Measurements from ENCODE around the gene ITGAL.
"Not testable (repeated sequence)": the region's sequence is repeated elsewhere in the genome, so short reads cannot be mapped to it uniquely, and the experiment has no call there.

ITGAL gene

GRCh38 chr16:30532285-30533145, 60.0 kb downstream of the ITGAL start:
- no peak for DNase-seq (ENCODE audit: low spot score)
- TF ChIP-seq CTCF (IDR thresholded peaks at IDR 0.05; ENCODE audit: borderline replicate concordance, control extremely low read depth, extremely low read depth, insufficient read depth, missing control alignments): no peak

GRCh38 chr16:30533146-30533522, 60.6 kb downstream of the ITGAL start:
- TF ChIP-seq CTCF (IDR thresholded peaks at IDR 0.05; ENCODE audit: borderline replicate concordance, control extremely low read depth, extremely low read depth, insufficient read depth, missing control alignments): no peak
- in situ Hi-C loops (cut with MboI; ENCODE audit: low sequenced_read_pairs, unreplicated experiment): no loop called here
- DNase-seq (ENCODE audit: low spot score): no peak

More at GRCh38 chr16:30532285-30533145, 60.0 kb downstream of the ITGAL start:
- in situ Hi-C loops (cut with MboI; ENCODE audit: low sequenced_read_pairs, unreplicated experiment): no loop called here

- no peak for DNase-seq (ENCODE audit: low spot score)
- no peak for TF ChIP-seq CTCF (IDR thresholded peaks at IDR 0.05; ENCODE audit: borderline replicate concordance, control extremely low read depth, extremely low read depth, insufficient read depth, missing control alignments)
- in situ Hi-C loops (cut with MboI; ENCODE audit: low sequenced_read_pairs, unreplicated experiment): no loop called here
These were observed 61.3 kb downstream of the ITGAL start for GRCh38 chr16:30533748-30534367.

GRCh38 chr16:30534368-30535105, 62.0 kb downstream of the ITGAL start, which contains the start of gene ZNF747:
TSS of gene ZNF747 (minus strand) at chr16:30534858. CDS start at chr16:30534679, 179 bp downstream.
- DNase-seq (ENCODE audit: low spot score): peak; percentile 93
- TF ChIP-seq CTCF (IDR thresholded peaks at IDR 0.05; ENCODE audit: borderline replicate concordance, control extremely low read depth, extremely low read depth, insufficient read depth, missing control alignments): no peak
- in situ Hi-C loops (cut with MboI; ENCODE audit: low sequenced_read_pairs, unreplicated experiment): no loop called here

- no peak for TF ChIP-seq CTCF (IDR thresholded peaks at IDR 0.05; ENCODE audit: borderline replicate concordance, control extremely low read depth, extremely low read depth, insufficient read depth, missing control alignments)
- in situ Hi-C loops (cut with MboI; ENCODE audit: low sequenced_read_pairs, unreplicated experiment): no loop called here
- no peak for DNase-seq (ENCODE audit: low spot score)
These were observed 62.7 kb downstream of the ITGAL start for GRCh38 chr16:30535106-30535776.

GRCh38 chr16:30535777-30536190, 63.2 kb downstream of the ITGAL start:
- TF ChIP-seq CTCF (IDR thresholded peaks at IDR 0.05; ENCODE audit: borderline replicate concordance, control extremely low read depth, extremely low read depth, insufficient read depth, missing control alignments): peak; percentile 69
- in situ Hi-C loops (cut with MboI; ENCODE audit: low sequenced_read_pairs, unreplicated experiment): no loop called here
- peak; percentile 86 for DNase-seq (ENCODE audit: low spot score)

- DNase-seq (ENCODE audit: low spot score); in situ Hi-C loops (cut with MboI; ENCODE audit: low sequenced_read_pairs, unreplicated experiment): not testable (repeated sequence)
These were observed 64.0 kb downstream of the ITGAL start for GRCh38 chr16:30536391-30537024.
